Transverse colon (tissue), 4 donors: ENCODE data around the gene ATP4B. TPM values are rescaled to one million over a fixed set of nuclear protein-coding genes. Genes with fewer than 3 reads are reported as not detected.
A peak's percentile ranks its signal among the peaks of the same experiment; 100 is the strongest.

ENCODE experiments used
- DNase-seq: peaks from one replicate; pipeline ENCODE4 v3.0.0-alpha.2; 2019
- H3K27ac ChIP-seq, 4 donors: fragments of 200-600 bp; sonication (generic); 2 replicates each; pipeline ENCODE4 v1.5.1; 2016 to 2018; ENCODE audit warnings: inconsistent platforms in 4 of 4
- H3K27me3 ChIP-seq: fragments of 200-600 bp; sonication (generic); 2 replicates; pipeline ENCODE4 v1.5.1; 2017; ENCODE audit warnings: inconsistent platforms
- H3K36me3 ChIP-seq, 4 donors: fragments of 200-600 bp; sonication (generic); 2 replicates each; pipeline ENCODE4 v1.5.1; 2017 to 2019; ENCODE audit warnings: inconsistent platforms in 4 of 4
- H3K4me1 ChIP-seq, 4 donors: fragments of 200-600 bp; sonication (generic); 2 replicates each; pipeline ENCODE4 v1.5.1; 2017 to 2020; ENCODE audit warnings: inconsistent platforms in 4 of 4
- H3K4me3 ChIP-seq, 4 donors: fragments of 200-600 bp; sonication (generic); 1 replicate in 1 of 4; 2 replicates in 3 of 4; pipeline versions ENCODE4 v1.5.1 to v1.6.1; 2017 to 2019; ENCODE audit warnings: inconsistent platforms in 4 of 4
- H3K9me3 ChIP-seq, 2 donors: fragments of 200-600 bp; sonication (generic); 2 replicates each; pipeline ENCODE4 v1.5.1; 2017 to 2019; ENCODE audit warnings: inconsistent platforms in 2 of 2
- EP300 ChIP-seq: sonication (generic); formaldehyde crosslinking; IDR thresholded peaks from one replicate; pipeline ENCODE4 v1.6.1; 2017; ENCODE audit warnings: antibody characterized with exemption, low read depth
- POLR2A ChIP-seq: fragments of 450-650 bp; IDR thresholded peaks from one replicate; pipeline ENCODE4 v1.6.1; 2016; ENCODE audit warnings: antibody characterized with exemption, mild to moderate bottlenecking, moderate library complexity
- POLR2AphosphoS5 ChIP-seq, 3 donors: sonication (generic); formaldehyde crosslinking; IDR thresholded peaks; one replicate each; pipeline ENCODE4 v1.6.1; 2016; ENCODE audit warnings: antibody characterized with exemption in 3 of 3
- WGBS, 2 donors: methylation state at CpG; one replicate each; pipeline ENCODE4 v1.1.5; 2018; ENCODE audit warnings: low coverage in 1 of 2; 5-methylcytosine and 5-hydroxymethylcytosine counted together
- in situ Hi-C, 4 donors: fragments of 200-750 bp; cut with MboI; loops; one replicate each; pipeline versions ENCODE4 v1.15.0 to v1.15.1; 2017; ENCODE audit warnings: low sequenced_read_pairs in 3 of 4, low pct_ligation_motif_present in 1 of 4, low pct_unique_long_range_greater_than_20kb in 1 of 4
- intact Hi-C: fragments of 100-400 bp; cut with DNase I; formaldehyde crosslinking; loops from one replicate; pipeline ENCODE4 v1.15.1; 2023; ENCODE audit warnings: low total_unique reads
- total RNA-seq, 4 donors: library from RNA; depleted of rRNA; stranded (reverse); fragments of >200 nt; gene quantifications; one replicate each; pipeline ENCODE4 v1.1.0, GENCODE V29; 2016
- TF ChIP-seq, protein P1 (sequence below), 5 experiments: fragments of 200-600 bp in 3 of 5; fragments of 450-650 bp in 2 of 5; sonication (generic) in 3 of 5; IDR thresholded peaks; 1 replicate in 2 of 5; 2 replicates in 3 of 5; pipeline ENCODE4 v1.5.1; 2016 to 2017; ENCODE audit warnings: antibody characterized with exemption in 5 of 5, inconsistent platforms in 3 of 5, mild to moderate bottlenecking in 2 of 5, moderate library complexity in 1 of 5

Gene ATP4B
- total RNA-seq, 4 donors from 2014 or later = not detected

DNA sequence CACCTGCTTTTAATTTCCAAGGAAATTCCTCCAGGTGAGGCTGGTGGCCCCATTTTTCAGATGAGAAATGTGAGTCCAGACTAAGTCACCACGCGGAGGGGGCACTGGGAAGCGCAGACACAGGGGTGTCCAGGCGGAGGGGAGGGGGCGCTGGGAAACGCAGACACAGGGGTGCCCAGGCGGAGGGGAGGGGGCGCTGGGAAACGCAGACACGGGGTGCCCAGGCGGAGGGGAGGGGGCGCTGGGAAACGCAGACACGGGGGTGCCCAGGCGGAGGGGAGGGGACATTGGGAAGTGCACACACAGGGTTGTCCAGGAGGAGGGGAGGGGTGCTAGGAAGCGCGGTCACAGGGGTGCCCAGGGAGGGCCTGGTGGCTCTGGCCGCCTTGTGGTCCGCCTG is 12.5 kb upstream of the ATP4B start:
- WGBS, 2 donors = 88% methylated on average over 19 of the region's 19 CpGs; no CpG with 5 or more reads in 1 of the 2 donors
- intact Hi-C loops (no loop called here), in situ Hi-C loops (no loop called here)
- Histone ChIP-seq H3K36me3 (no peaks in the 10 kb centered on the region), H3K27ac (no peak overlapping the region), H3K9me3 (no peaks in the 10 kb centered on the region), H3K4me1 (no peaks in the 10 kb centered on the region), H3K27me3 (no peaks in the 10 kb centered on the region), H3K4me3 (no peak overlapping the region)
- DNase-seq = peak; percentile 3
- TF ChIP-seq, protein P1, sequence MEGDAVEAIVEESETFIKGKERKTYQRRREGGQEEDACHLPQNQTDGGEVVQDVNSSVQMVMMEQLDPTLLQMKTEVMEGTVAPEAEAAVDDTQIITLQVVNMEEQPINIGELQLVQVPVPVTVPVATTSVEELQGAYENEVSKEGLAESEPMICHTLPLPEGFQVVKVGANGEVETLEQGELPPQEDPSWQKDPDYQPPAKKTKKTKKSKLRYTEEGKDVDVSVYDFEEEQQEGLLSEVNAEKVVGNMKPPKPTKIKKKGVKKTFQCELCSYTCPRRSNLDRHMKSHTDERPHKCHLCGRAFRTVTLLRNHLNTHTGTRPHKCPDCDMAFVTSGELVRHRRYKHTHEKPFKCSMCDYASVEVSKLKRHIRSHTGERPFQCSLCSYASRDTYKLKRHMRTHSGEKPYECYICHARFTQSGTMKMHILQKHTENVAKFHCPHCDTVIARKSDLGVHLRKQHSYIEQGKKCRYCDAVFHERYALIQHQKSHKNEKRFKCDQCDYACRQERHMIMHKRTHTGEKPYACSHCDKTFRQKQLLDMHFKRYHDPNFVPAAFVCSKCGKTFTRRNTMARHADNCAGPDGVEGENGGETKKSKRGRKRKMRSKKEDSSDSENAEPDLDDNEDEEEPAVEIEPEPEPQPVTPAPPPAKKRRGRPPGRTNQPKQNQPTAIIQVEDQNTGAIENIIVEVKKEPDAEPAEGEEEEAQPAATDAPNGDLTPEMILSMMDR (IDR thresholded peaks at IDR 0.05) = no peak
- TF ChIP-seq EP300 (no peak), POLR2A (no peak)

DNA sequence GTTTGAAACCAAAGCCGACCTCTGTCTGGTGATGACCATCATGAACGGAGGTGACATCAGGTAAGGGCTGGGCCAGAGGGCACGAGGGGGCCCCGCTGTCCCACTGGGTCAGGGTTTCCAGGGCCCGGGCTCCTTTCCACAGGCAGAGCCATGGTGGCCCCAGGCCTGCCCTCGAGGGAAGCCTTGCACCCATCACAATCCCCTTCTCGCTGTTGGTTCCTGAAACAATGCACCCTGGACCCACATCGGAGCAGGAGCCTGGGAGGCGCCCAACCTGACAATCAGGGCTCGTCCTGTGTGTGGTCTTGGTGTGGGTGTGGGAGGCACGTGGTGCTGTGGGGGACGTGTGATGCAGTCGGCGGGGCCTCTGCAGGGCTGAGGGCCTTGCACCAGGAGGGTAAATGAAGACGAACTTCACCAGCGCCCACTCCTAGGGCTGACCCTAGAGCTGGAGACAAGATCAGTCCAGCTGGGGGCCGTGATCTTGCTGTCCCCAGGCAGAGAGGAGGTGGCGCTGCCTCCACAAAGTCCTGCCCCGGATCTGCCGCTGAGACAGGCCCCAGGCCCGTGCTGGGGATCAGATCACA is 11.8 kb upstream of the ATP4B start:
- in situ Hi-C loops = no loop called here
- peak; percentile 5 for DNase-seq
- intact Hi-C loops = no loop called here

DNA sequence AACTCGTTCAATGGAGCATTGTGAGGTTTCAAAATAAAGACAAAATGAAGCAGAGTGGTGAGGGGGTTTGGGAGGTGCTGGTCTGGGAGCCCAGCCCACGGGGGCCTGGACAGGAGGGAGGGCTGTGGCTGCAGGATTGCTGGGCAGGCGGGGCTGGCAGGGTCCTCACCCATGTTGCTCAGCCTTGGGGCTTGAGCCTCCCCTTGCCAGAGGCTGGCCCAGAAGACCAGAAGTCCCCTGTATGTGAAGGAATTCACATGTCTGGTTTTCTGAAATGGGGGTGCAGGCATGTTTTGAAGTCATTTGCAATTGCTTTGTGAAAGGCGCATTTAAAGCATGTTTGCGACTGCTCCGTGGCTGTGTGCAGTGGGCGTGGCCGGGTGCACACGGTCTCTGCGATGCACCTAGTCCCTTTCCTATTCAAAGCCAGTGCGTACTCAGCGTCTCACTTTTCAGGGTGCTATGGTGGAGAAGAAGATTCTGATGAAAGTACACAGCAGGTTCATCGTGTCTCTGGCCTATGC is 11.3 kb upstream of the ATP4B start:
- WGBS, 2 donors = 22 to 64% methylated on average over 1 to 13 of the region's 13 CpGs
- in situ Hi-C loops (no loop called here), intact Hi-C loops (no loop called here)
- DNase-seq = peak; percentile 5
- no peaks in the 10 kb centered on the region for H3K36me3 ChIP-seq
- no peak overlapping the region for H3K27ac ChIP-seq
- H3K4me3 ChIP-seq = no peak overlapping the region
- peaks cover 0 to 8% (median 0%) of the 10 kb centered on the region in 4 donors for H3K4me1 ChIP-seq
- TF ChIP-seq, protein P1 (IDR thresholded peaks at IDR 0.05) = no peak
- TF ChIP-seq POLR2AphosphoS5 (IDR thresholded peaks at IDR 0.05) (no peak), EP300 (no peak), POLR2A (no peak)
- H3K27me3 ChIP-seq = no peaks in the 10 kb centered on the region
- H3K9me3 ChIP-seq = no peaks in the 10 kb centered on the region

More for the DNA sequence above, 11.8 kb upstream of the ATP4B start:
- H3K27ac ChIP-seq = no peak overlapping the region
- peaks cover 0 to 3% (median 0%) of the 10 kb centered on the region in 4 donors for H3K4me1 ChIP-seq
- no peaks in the 10 kb centered on the region for H3K27me3 ChIP-seq
- no peak overlapping the region for H3K4me3 ChIP-seq
- H3K36me3 ChIP-seq = no peaks in the 10 kb centered on the region
- H3K9me3 ChIP-seq = no peaks in the 10 kb centered on the region
- WGBS, 2 donors = 80 to 100% methylated on average over 1 to 21 of the region's 21 CpGs
- TF ChIP-seq EP300 (no peak), POLR2AphosphoS5 (IDR thresholded peaks at IDR 0.05) (no peak), POLR2A (no peak)

DNA sequence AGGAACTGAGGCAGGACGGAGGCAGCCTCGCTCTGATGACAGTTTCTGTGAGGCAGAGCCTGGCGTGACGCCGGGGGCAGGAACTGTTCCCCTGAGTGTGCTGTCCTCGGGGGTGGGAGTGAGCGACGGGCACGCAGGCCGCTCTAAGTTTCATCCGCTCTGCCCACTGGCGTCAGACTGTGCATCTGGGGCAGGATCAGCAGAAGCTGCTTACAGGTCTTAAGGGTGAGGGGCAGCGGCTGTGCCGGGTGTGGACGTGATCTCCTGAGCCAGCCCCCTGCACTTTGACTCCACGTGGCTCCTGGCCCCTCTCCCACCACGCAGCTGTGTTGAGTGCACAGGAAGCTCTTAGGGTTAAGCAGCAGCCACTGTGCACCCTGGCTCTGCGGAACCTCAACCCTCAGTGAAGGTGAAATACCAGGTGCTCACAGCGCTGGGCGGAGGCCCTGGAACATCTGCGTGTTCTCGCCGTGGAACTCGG is 10.5 kb upstream of the ATP4B start:
- Histone ChIP-seq H3K4me1 (peaks cover 0 to 13% (median 2%) of the 10 kb centered on the region in 4 donors), H3K27me3 (no peaks in the 10 kb centered on the region), H3K27ac (no peak overlapping the region), H3K4me3 (no peak overlapping the region), H3K9me3 (no peaks in the 10 kb centered on the region), H3K36me3 (no peaks in the 10 kb centered on the region)
- intact Hi-C loops = no loop called here
- 71 to 83% methylated on average over 6 to 24 of the region's 24 CpGs for WGBS, 2 donors
- in situ Hi-C loops = no loop called here
- peak; percentile 3 for DNase-seq
- TF ChIP-seq POLR2AphosphoS5 (IDR thresholded peaks at IDR 0.05) = no peak
- TF ChIP-seq EP300 = no peak
- TF ChIP-seq, protein P1 (IDR thresholded peaks at IDR 0.05) = no peak
- no peak for TF ChIP-seq POLR2A
